H1 (cell line): ENCODE results near the gene KRTAP2-4. TPM values are rescaled to one million over a fixed set of nuclear protein-coding genes. Genes with fewer than 3 reads are reported as not detected.

Source experiments
- CTCF ChIA-PET: fragments of 300-600 bp; sonication (Branson Sonifier 250); formaldehyde crosslinking; loops from one replicate; lab custom pipeline; 2021; ENCODE audit not compliant: partially characterized antibody; lab: Charles Lee
- POLR2A ChIA-PET: fragments of 300-600 bp; sonication (Branson Sonifier 250); formaldehyde crosslinking; loops from one replicate; lab custom pipeline; 2021; ENCODE audit warnings: inconsistent platforms; ENCODE audit not compliant: partially characterized antibody; lab: Charles Lee
- DNase-seq, 2 experiments: peaks; one replicate each; pipeline versions ENCODE4 v3.0.0 to v3.0.0-alpha.2; 2010 to 2022; ENCODE audit warnings: low spot score in 2 of 2, low read depth in 1 of 2, mixed read lengths in 1 of 2
- FAIRE-seq: peaks from 2 replicates; lab custom pipeline; 2011; peaks lifted over from hg19 to GRCh38; lab: Jason Lieb, UNC
- H2AFZ ChIP-seq: 2 replicates; pipeline ENCODE4 v1.8.1; 2012; ENCODE audit warnings: low read length, inconsistent platforms
- H2AK5ac ChIP-seq: 2 replicates; pipeline ENCODE4 v1.6.1; 2013; ENCODE audit warnings: low read depth, low read length
- H2BK120ac ChIP-seq: replicated peaks from 2 replicates; pipeline ENCODE3; 2013; ENCODE audit warnings: low read depth, low read length, inconsistent platforms
- H2BK12ac ChIP-seq: 2 replicates; pipeline ENCODE4 v1.6.1; 2013; ENCODE audit warnings: low read depth, low read length
- H2BK15ac ChIP-seq: 2 replicates; pipeline ENCODE4 v1.6.1; 2013; ENCODE audit warnings: low read length
- H2BK20ac ChIP-seq: 2 replicates; pipeline ENCODE4 v1.6.1; 2013; ENCODE audit warnings: low read length
- H2BK5ac ChIP-seq: 2 replicates; pipeline ENCODE4 v1.6.1; 2013; ENCODE audit warnings: low read depth, low read length
- H3K14ac ChIP-seq: 2 replicates; pipeline ENCODE4 v1.6.1; 2013; ENCODE audit warnings: inconsistent platforms; ENCODE audit not compliant: insufficient read length
- H3K18ac ChIP-seq: 2 replicates; pipeline ENCODE4 v1.6.1; 2013; ENCODE audit warnings: low read length; ENCODE audit errors: extremely low read depth
- H3K23ac ChIP-seq: 2 replicates; pipeline ENCODE4 v1.6.1; 2013; ENCODE audit warnings: inconsistent platforms; ENCODE audit not compliant: insufficient read length
- H3K23me2 ChIP-seq: 2 replicates; pipeline ENCODE4 v1.6.1; 2013; ENCODE audit warnings: low read depth, low read length
- H3K27ac ChIP-seq: 2 replicates; pipeline ENCODE4 v1.6.1; 2011; ENCODE audit warnings: low read depth, low read length, inconsistent platforms
- H3K27me3 ChIP-seq, 4 experiments: replicated peaks in 1 of 4; 1 replicate in 1 of 4; 2 replicates in 3 of 4; pipeline versions ENCODE4 v1.6.1 to v1.8.1; 2011 to 2013; ENCODE audit warnings: low read length in 3 of 4, mild to moderate bottlenecking in 3 of 4, inconsistent platforms in 2 of 4, mixed read lengths in 2 of 4, moderate library complexity in 1 of 4; ENCODE audit not compliant: control insufficient read depth in 3 of 4, insufficient read depth in 3 of 4; ENCODE audit errors: extremely low read depth in 1 of 4
- H3K36me3 ChIP-seq, 4 experiments: 2 replicates each; pipeline versions ENCODE4 v1.6.1 to v1.8.1; 2011 to 2013; ENCODE audit warnings: mild to moderate bottlenecking in 4 of 4, low read length in 3 of 4, moderate library complexity in 2 of 4, control low read depth in 1 of 4, inconsistent platforms in 1 of 4; ENCODE audit not compliant: insufficient read depth in 4 of 4, control insufficient read depth in 2 of 4
- H3K4ac ChIP-seq: replicated peaks from 2 replicates; pipeline ENCODE3; 2013; ENCODE audit warnings: low read length, low read depth, mixed read lengths, inconsistent platforms; ENCODE audit not compliant: insufficient read length
- H3K4me1 ChIP-seq, 4 experiments: replicated peaks in 1 of 4; 1 replicate in 1 of 4; 2 replicates in 3 of 4; pipeline versions ENCODE4 v1.6.1 to v1.8.1; 2011 to 2013; ENCODE audit warnings: low read length in 3 of 4, inconsistent platforms in 2 of 4, mixed read lengths in 1 of 4; ENCODE audit not compliant: insufficient read depth in 4 of 4, control insufficient read depth in 3 of 4
- H3K4me2 ChIP-seq, 2 experiments: 2 replicates each; pipeline versions ENCODE4 v1.6.1 to v1.8.1; 2011 to 2013; ENCODE audit warnings: low read depth in 2 of 2, low read length in 2 of 2, control low read depth in 1 of 2, inconsistent platforms in 1 of 2, mild to moderate bottlenecking in 1 of 2; ENCODE audit not compliant: insufficient read depth in 1 of 2
- H3K4me3 ChIP-seq, 4 experiments: fragments of 200-600, 300-600 bp in 1 of 4; sonication (generic), shearing (Covaris generic), sonication (Bioruptor Twin) in 1 of 4; 2 replicates each; pipeline versions ENCODE4 v1.5.1 to v1.8.1; 2011 to 2016; ENCODE audit warnings: low read length in 4 of 4, low read depth in 3 of 4, control low read depth in 2 of 4, inconsistent platforms in 2 of 4, mild to moderate bottlenecking in 2 of 4, mixed read lengths in 1 of 4, moderate library complexity in 1 of 4; ENCODE audit not compliant: insufficient read depth in 2 of 4; ENCODE audit errors: extremely low read depth in 1 of 4
- H3K56ac ChIP-seq: replicated peaks from 2 replicates; pipeline ENCODE3; 2013; ENCODE audit warnings: low read depth, mild to moderate bottlenecking, mixed read lengths, low read length, inconsistent platforms; ENCODE audit not compliant: insufficient read length
- H3K79me1 ChIP-seq: 2 replicates; pipeline ENCODE4 v1.6.1; 2013; ENCODE audit warnings: low read depth, low read length, control low read depth
- H3K79me2 ChIP-seq, 2 experiments: 2 replicates each; pipeline versions ENCODE4 v1.6.1 to v1.8.1; 2012 to 2013; ENCODE audit warnings: low read length in 2 of 2, mild to moderate bottlenecking in 2 of 2, inconsistent platforms in 1 of 2; ENCODE audit not compliant: insufficient read depth in 2 of 2, control insufficient read depth in 1 of 2
- H3K9ac ChIP-seq, 4 experiments: replicated peaks in 1 of 4; 1 replicate in 1 of 4; 2 replicates in 3 of 4; pipeline versions ENCODE4 v1.6.1 to v1.8.1; 2011 to 2013; ENCODE audit warnings: low read depth in 3 of 4, low read length in 3 of 4, control low read depth in 2 of 4, mild to moderate bottlenecking in 2 of 4, moderate library complexity in 2 of 4, inconsistent platforms in 1 of 4; ENCODE audit errors: extremely low read depth in 1 of 4
- H3K9me3 ChIP-seq, 2 experiments: 2 replicates each; pipeline versions ENCODE4 v1.6.1 to v1.8.1; 2012 to 2013; ENCODE audit warnings: mild to moderate bottlenecking in 2 of 2, moderate library complexity in 2 of 2, control low read depth in 1 of 2, inconsistent platforms in 1 of 2, low read depth in 1 of 2, low read length in 1 of 2, mixed read lengths in 1 of 2; ENCODE audit not compliant: insufficient read depth in 2 of 2
- H4K20me1 ChIP-seq, 2 experiments: replicated peaks in 1 of 2; 2 replicates each; pipeline versions ENCODE3 to v1.8.1; 2011 to 2013; ENCODE audit warnings: inconsistent platforms in 2 of 2, low read length in 2 of 2, mild to moderate bottlenecking in 1 of 2; ENCODE audit not compliant: insufficient read depth in 2 of 2, control insufficient read depth in 1 of 2
- H4K5ac ChIP-seq: 2 replicates; pipeline ENCODE4 v1.6.1; 2013; ENCODE audit warnings: low read length, low read depth, mixed read lengths, inconsistent platforms; ENCODE audit not compliant: insufficient read length
- H4K8ac ChIP-seq: 2 replicates; pipeline ENCODE4 v1.8.0; 2013; ENCODE audit warnings: mild to moderate bottlenecking, moderate library complexity, low read length, inconsistent platforms; ENCODE audit not compliant: insufficient read depth; ENCODE audit errors: extremely low read depth
- H4K91ac ChIP-seq: replicated peaks from 2 replicates; pipeline ENCODE3; 2013; ENCODE audit warnings: low read length, mixed read lengths, inconsistent platforms; ENCODE audit not compliant: insufficient read length
- BACH1 ChIP-seq: IDR thresholded peaks from 2 replicates; pipeline ENCODE4 v1.6.1; 2012; ENCODE audit warnings: low read length, improper control_type of control experiment
- BCL11A ChIP-seq, 2 experiments: IDR thresholded peaks; one replicate each; pipeline ENCODE4 v1.6.1; 2011; ENCODE audit warnings: low read depth in 2 of 2, low read length in 2 of 2, mild to moderate bottlenecking in 2 of 2
- BRCA1 ChIP-seq: IDR thresholded peaks from 2 replicates; pipeline ENCODE4 v1.6.1; 2012; ENCODE audit warnings: low read depth, low read length, improper control_type of control experiment
- CHD1 ChIP-seq: IDR thresholded peaks from 2 replicates; pipeline ENCODE4 v1.6.1; 2012; ENCODE audit warnings: low read depth, low read length, improper control_type of control experiment
- CTBP2 ChIP-seq: IDR thresholded peaks from 2 replicates; pipeline ENCODE4 v1.7.0; 2011; ENCODE audit warnings: borderline replicate concordance, mild to moderate bottlenecking, moderate library complexity, mixed read lengths, low read length; ENCODE audit not compliant: insufficient read depth, insufficient read length
- EP300 ChIP-seq, 2 experiments: IDR thresholded peaks; 1 replicate in 1 of 2; 2 replicates in 1 of 2; pipeline ENCODE4 v1.6.1; 2011 to 2012; ENCODE audit warnings: low read depth in 2 of 2, low read length in 2 of 2, mild to moderate bottlenecking in 2 of 2, borderline replicate concordance in 1 of 2, inconsistent platforms in 1 of 2, moderate library complexity in 1 of 2
- EZH2 ChIP-seq: fragments of 200-600 bp; sonication (generic); IDR thresholded peaks from 2 replicates; pipeline ENCODE4 v1.7.1; 2012; ENCODE audit warnings: low read depth, mild to moderate bottlenecking, moderate library complexity, low read length, inconsistent platforms; ENCODE audit not compliant: severe bottlenecking
- KDM4A ChIP-seq: IDR thresholded peaks from one replicate; pipeline ENCODE4 v1.7.1; 2012; ENCODE audit warnings: low read depth, mild to moderate bottlenecking, moderate library complexity, low read length, inconsistent platforms; ENCODE audit not compliant: severe bottlenecking
- KDM5A ChIP-seq: fragments of 200-600 bp; IDR thresholded peaks from 2 replicates; pipeline ENCODE4 v1.7.1; 2012; ENCODE audit warnings: mild to moderate bottlenecking, low read length, inconsistent platforms, mixed read lengths
- POLR2AphosphoS5 ChIP-seq: IDR thresholded peaks from 2 replicates; pipeline ENCODE4 v1.6.1; 2011; ENCODE audit warnings: low read depth, low read length
- RAD21 ChIP-seq, 2 experiments: IDR thresholded peaks in 1 of 2; conservative IDR thresholded peaks in 1 of 2; 2 replicates each; pipeline ENCODE4 v1.6.1; 2011; ENCODE audit warnings: low read depth in 2 of 2, low read length in 2 of 2, improper control_type of control experiment in 1 of 2, inconsistent platforms in 1 of 2, mild to moderate bottlenecking in 1 of 2, moderate library complexity in 1 of 2
- RFX5 ChIP-seq: IDR thresholded peaks from 2 replicates; pipeline ENCODE4 v1.6.1; 2011; ENCODE audit warnings: low read depth, low read length, improper control_type of control experiment, borderline replicate concordance
- SP4 ChIP-seq: IDR thresholded peaks from 2 replicates; pipeline ENCODE4 v1.6.1; 2012; ENCODE audit warnings: low read length, inconsistent platforms
- TEAD4 ChIP-seq: IDR thresholded peaks from 2 replicates; pipeline ENCODE4 v1.6.1; 2012; ENCODE audit warnings: low read depth, low read length, inconsistent platforms, mixed read lengths
- YY1 ChIP-seq: IDR thresholded peaks from 2 replicates; pipeline ENCODE4 v1.6.1; 2011; ENCODE audit warnings: low read depth, mild to moderate bottlenecking, low read length
- WGBS, 2 experiments: shearing (Covaris generic) in 1 of 2; methylation state at CpG; one replicate each; pipeline versions ENCODE4 v1.1.6 to v1.1.7; 2013 to 2015; ENCODE audit warnings: low lambda C conversion rate in 2 of 2, mixed read lengths in 2 of 2, inconsistent platforms in 1 of 2, low coverage in 1 of 2, missing lambda C conversion rate in 1 of 2; ENCODE audit not compliant: insufficient replicate concordance in 2 of 2, insufficient coverage in 1 of 2, insufficient read length in 1 of 2; ENCODE audit errors: extremely low coverage in 1 of 2, missing lambda C conversion rate in 1 of 2; 5-methylcytosine and 5-hydroxymethylcytosine counted together
- polyA plus RNA-seq, 7 experiments: library from polyadenylated mRNA; depleted of rRNA in 3 of 7; stranded (reverse) in 5 of 7; unstranded in 2 of 7; fragments of >200 nt in 5 of 7; fragments of 200-250 nt in 2 of 7; gene quantifications; 1 replicate in 5 of 7; 2 replicates in 1 of 7; 4 replicates in 1 of 7; pipeline versions ENCODE4 v1.2.1 to v1.2.3, GENCODE V29; 2011 to 2013; ENCODE audit warnings: missing spikeins in 2 of 7, mixed read lengths in 2 of 7
- total RNA-seq: library from RNA; stranded (reverse); fragmentation: NEBNext Ultra II Directional; extraction: Animal tissue kit (Norgen Biotek cat#: 25700); gene quantifications from 2 replicates; pipeline ENCODE4 v1.2.1, GENCODE V29; 2021

KRTAP2-4 gene
- total and polyA plus RNA-seq, 2 of the 8 experiments (the other 6 are each of a cell fraction or from before 2014, with no cell fraction given): not detected

- no peaks in the 10 kb centered on the region for H3K79me2 ChIP-seq
- H4K91ac ChIP-seq: no peak overlapping the region
- DNase-seq (no peak), FAIRE-seq (no peak)
- H3K4me3 ChIP-seq: no peak overlapping the region
- H2AFZ ChIP-seq: no peak overlapping the region
- H3K23me2 ChIP-seq: no peaks in the 10 kb centered on the region
- H3K27me3 ChIP-seq: no peaks in the 10 kb centered on the region
- ChIA-PET CTCF (no interaction called here), POLR2A (no interaction called here)
- H4K5ac ChIP-seq: no peak overlapping the region
- no peaks in the 10 kb centered on the region for H4K20me1 ChIP-seq
- no peak overlapping the region for H2BK15ac ChIP-seq
- no peak overlapping the region for H4K8ac ChIP-seq
- H3K18ac ChIP-seq: no peak overlapping the region
- no peak overlapping the region for H3K9ac ChIP-seq
- 95% methylated on average over 5 of the region's 6 CpGs; no CpG with 5 or more reads in 1 of the 2 experiments for WGBS, 2 experiments
- no peak overlapping the region for H3K14ac ChIP-seq
- H2BK12ac ChIP-seq: no peak overlapping the region
- H2BK5ac ChIP-seq: no peak overlapping the region
- H3K4me1 ChIP-seq: peaks cover 0 to 4% (median 0%) of the 10 kb centered on the region in 4 experiments; a peak in 2 of 7 replicates
- H3K79me1 ChIP-seq: no peaks in the 10 kb centered on the region
- no peak overlapping the region for H2AK5ac ChIP-seq
- H2BK20ac ChIP-seq: no peak overlapping the region
- 0 out of 4 replicates have a peak, but pooled peaks cover 3% of the 10 kb centered on the region in 2 experiments for H3K9me3 ChIP-seq
- H3K4me2 ChIP-seq: no peak overlapping the region
- no peak overlapping the region for H3K27ac ChIP-seq
- H3K56ac ChIP-seq: no peak overlapping the region
- no peak overlapping the region for H3K23ac ChIP-seq
- H3K4ac ChIP-seq: no peak overlapping the region
- no peak overlapping the region for H2BK120ac ChIP-seq
- no peaks in the 10 kb centered on the region for H3K36me3 ChIP-seq
- no peak for TF ChIP-seq TEAD4
- TF ChIP-seq BACH1: no peak
- no peak for TF ChIP-seq BCL11A (IDR thresholded peaks at IDR 0.05; ENCODE audit: low read depth in 2 of 2, low read length in 2 of 2)
- TF ChIP-seq RAD21 (IDR thresholded peaks at IDR 0.05 in 1 of 2, conservative IDR thresholded peaks at IDR 0.05 in 1 of 2; ENCODE audit: low read depth in 2 of 2, low read length in 2 of 2): no peak
- no peak for TF ChIP-seq POLR2AphosphoS5
- no peak for TF ChIP-seq YY1
- TF ChIP-seq EP300 (IDR thresholded peaks at IDR 0.05; ENCODE audit: borderline replicate concordance in 1 of 2, low read depth in 2 of 2, low read length in 2 of 2): no peak
- no peak for TF ChIP-seq BRCA1
- TF ChIP-seq CHD1: no peak
- no peak for TF ChIP-seq SP4
- TF ChIP-seq KDM4A: no peak
- TF ChIP-seq RFX5: no peak
- TF ChIP-seq KDM5A: no peak
- TF ChIP-seq EZH2: no peak
- TF ChIP-seq CTBP2: no peak
These were observed 32.8 kb upstream of the KRTAP2-4 start for GRCh38 chr17:41098481-41098880.
